GM19438 (cell line): Measurements from ENCODE around the gene FUBP1.
A peak's percentile ranks its signal among the peaks of the same experiment; 100 is the strongest.
"Not testable (repeated sequence)": the region's sequence is repeated elsewhere in the genome, so short reads cannot be mapped to it uniquely, and the experiment has no call there.

Experiments
- ATAC-seq: cut with Tn5 transposase; IDR thresholded peaks from one replicate; pipeline ENCODE4 v1.9.1; 2021; ENCODE audit warnings: low read depth; ENCODE audit not compliant: unreplicated experiment

The FUBP1 gene

GRCh38 chr1:77990629-77991204 is 11.8 kb upstream of the FUBP1 start:
- no peak for ATAC-seq

- ATAC-seq, result no peak
These were observed 10.9 kb upstream of the FUBP1 start for GRCh38 chr1:77989744-77990143.

DNA sequence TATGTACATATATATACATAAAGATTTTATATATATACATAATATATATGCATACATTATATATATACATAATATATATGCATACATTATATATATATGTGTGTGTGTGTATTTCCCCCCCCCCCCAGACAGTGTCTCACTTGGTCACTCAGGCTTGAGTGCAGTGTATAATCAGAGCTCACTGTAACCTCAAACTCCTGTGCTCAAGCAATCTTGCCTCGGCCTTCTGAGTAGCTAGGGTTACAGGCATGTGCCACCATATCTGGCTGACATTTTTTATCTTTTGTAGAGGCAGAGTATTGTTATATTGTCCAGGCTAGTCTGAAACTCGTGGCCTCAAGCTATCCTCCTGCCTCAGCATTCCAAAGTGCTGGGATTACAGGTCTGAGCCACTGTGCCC is 9.0 kb upstream of the FUBP1 start:
- ATAC-seq, result no peak

DNA sequence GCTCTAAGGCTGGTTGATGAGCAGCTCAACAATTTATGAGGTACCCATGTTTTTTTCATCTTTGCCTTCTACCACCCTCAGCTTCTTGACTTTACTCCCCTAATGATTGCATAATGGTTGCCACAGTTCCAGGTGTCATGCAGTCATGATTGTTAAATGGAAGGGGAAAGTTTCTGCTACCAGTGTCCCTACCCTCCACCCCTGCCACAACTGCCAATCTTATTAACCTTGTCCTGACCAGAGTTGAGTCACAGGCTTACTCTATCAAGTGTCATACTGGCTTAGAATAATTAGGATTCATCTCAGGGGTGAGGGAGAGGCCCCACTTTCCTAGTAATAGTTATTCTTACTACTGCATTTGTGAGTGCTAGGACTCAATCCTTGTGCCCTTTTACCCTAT is 7.9 kb upstream of the FUBP1 start:
- ATAC-seq, result no peak

GRCh38 chr1:77984629-77985028 is 5.8 kb upstream of the FUBP1 start:
- ATAC-seq, result no peak

DNA sequence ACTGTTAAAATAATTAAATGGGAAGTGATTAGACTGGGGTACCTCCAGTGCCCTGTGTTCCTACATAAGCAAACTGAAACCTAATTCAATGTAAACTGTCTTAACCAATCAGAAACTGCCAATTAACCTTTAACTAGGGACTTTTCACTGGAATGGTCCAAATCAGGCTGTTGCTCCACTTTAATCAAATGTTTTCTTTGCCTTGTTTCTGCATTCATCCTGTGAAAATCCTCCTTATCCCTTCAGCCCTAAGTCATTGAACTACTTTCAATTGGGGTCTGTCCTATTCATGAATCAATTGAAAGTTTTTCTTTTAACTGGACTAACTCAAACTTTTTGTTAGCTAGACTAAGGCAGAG is 5.1 kb upstream of the FUBP1 start:
- ATAC-seq, result no peak

GRCh38 chr1:77983352-77983996 is 4.6 kb upstream of the FUBP1 start:
- not testable (repeated sequence) for ATAC-seq

DNA sequence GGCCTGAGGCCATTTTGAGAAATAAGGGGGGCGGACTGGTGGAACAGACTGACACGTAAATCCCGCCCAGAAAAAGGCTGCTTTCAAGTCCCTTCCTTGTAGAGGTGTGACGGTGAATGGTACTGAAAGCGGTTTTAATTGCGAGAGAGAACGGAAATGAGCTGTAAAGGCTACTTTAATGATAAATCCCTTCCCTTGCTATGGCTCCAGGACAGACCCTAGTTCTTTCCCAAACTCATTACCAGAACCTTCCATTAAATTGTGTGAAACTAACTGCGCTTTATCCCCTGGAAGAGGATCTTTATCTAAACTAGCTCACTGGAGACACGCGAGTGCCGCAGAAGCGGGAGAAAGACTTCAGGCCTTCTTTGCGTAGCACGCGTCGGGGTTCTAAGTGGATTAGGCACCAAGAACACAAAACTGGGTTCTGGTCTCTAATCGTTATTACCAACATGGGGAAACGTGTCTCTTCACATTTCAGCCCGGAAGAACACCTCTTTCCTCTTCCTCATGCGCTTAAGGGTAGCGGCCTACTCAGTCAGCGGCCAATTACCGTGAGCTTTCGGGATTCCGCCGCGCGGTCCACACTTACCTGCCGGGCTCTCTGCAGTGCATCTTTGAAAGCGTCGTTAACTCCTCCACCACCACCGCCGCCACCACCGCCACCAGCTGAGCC is 441 bp downstream of the FUBP1 start:
- ATAC-seq, result peak; percentile 65

DNA sequence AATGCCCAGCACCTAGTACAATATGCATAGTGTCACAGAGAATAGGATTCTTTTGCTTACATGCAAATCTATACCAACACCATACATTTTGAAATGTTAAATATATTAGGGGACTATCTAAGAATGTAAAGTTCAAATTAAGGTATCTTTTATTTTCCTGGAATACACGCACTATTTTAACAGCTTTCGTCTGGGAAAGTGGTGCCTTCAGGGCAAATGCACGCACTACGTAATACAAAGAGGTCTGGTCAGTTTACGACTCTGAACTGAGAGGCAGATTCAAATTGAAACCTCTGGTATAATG is 931 bp downstream of the FUBP1 start:
- ATAC-seq, result no peak

DNA sequence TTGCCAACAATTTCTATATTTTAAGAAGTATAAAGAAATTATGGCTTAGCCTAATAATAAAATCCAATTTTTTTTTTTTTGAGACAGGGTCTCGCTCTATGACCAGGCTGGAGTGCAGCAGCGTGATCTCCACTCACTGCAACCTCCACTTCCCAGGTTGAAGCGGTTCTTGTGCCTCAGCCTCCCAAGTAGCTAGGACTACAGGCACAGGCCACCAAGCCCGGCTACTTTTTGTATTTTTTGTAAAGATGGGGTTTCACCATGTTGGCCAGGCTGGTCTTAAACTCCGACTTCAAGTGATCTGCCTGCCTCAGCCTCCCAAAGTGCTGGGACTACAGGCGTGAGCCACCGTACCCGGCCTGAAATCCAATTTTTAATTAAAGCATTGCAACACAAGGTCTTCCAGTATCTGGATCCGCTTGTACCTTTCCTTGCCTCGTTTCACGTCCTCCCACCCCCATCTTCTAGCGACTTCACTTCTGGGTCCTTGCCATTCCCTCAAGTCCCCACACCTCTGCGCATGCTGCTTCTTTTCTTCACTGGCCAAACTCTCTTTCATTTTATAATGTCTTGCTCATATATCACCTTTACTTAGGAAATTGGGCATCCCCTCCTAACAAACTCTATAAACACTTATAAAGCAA is 2.3 kb downstream of the FUBP1 start:
- no peak for ATAC-seq

DNA sequence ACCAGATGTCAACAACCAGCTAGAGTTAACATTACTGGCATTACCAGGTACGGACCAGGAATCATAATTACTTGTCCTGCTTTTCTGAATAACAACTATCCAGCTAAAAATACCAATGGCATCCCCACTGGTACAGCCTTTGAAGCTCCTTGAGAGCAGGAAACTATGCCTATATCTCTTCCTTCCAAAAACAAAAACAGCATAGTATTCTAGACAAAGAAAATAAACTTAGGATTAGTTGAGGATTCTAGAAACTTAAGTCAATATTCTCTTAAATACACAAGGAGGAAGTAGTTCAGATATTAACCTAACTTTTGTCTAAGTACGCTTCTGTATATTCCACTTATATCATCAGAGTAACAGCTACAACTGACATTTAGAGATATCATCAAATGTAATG is 3.0 kb downstream of the FUBP1 start:
- ATAC-seq, result no peak

DNA sequence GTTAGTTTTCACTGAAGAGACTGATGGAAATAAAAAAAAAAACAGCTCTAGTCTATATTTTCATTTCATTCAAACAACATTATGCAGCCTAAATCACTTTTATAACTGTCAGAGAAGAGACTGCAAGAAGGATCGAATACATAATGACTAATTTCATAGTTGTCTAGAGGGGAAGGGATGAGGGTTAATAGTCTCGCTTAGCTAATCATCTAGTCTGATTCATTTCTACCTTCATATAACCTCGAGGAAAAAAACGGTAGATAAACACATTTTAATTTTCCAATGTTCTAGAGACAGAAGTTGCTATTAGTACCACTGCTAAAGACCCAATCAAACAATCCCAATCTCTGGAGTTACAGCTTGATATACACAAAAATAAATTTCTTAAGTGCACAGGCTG is 3.5 kb downstream of the FUBP1 start:
- no peak for ATAC-seq

GRCh38 chr1:77972080-77972479 is 6.8 kb downstream of the FUBP1 start:
- ATAC-seq, result no peak

DNA sequence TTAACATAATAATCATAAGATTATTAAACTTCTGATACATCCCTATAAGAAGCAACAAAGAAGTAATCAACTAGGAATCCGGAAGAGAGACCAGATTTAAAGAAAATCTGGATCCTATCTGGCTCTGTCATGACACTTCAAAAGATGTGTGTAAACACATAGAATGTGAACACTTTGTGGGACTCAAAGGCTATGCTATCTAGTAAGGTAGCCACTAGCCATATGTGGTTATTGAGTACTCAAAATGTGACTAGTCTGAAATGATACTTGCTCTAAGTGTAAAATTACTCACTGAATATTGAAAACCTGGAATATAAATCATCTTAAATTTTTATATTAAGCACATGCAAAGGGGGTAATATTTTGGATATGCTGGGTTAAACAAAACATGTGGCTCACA is 8.7 kb downstream of the FUBP1 start:
- no peak for ATAC-seq

- no peak for ATAC-seq
These were observed 12.6 kb downstream of the FUBP1 start for GRCh38 chr1:77966291-77966690.

- ATAC-seq, result no peak
These were observed 17.5 kb downstream of the FUBP1 start for GRCh38 chr1:77961392-77961791.

- no peak for ATAC-seq
These were observed 20.0 kb downstream of the FUBP1 start for GRCh38 chr1:77958850-77959249.

GRCh38 chr1:77958391-77958790 is 20.5 kb downstream of the FUBP1 start:
- no peak for ATAC-seq

GRCh38 chr1:77956464-77956863 is 22.4 kb downstream of the FUBP1 start:
- ATAC-seq, result no peak

DNA sequence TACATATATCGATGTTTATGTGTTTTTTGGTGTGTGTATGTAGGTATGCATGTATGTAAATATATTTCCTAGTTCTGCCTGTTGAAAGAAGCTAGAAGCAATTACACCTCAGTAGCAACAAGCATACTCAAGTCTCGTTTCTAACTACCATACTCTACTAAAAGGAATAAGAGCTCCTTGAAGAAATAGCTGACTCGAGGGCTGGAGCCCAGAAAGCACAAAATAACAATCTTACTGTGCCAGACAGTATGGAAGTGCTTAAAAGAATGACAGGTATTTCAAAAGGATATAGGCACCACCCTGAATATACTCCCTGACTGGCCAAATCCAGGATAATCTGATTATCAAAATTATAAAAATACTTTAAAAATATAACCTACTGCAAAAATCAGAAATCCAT is 23.2 kb downstream of the FUBP1 start:
- no peak for ATAC-seq

GRCh38 chr1:77954521-77954920 is 24.4 kb downstream of the FUBP1 start:
- ATAC-seq, result no peak

DNA sequence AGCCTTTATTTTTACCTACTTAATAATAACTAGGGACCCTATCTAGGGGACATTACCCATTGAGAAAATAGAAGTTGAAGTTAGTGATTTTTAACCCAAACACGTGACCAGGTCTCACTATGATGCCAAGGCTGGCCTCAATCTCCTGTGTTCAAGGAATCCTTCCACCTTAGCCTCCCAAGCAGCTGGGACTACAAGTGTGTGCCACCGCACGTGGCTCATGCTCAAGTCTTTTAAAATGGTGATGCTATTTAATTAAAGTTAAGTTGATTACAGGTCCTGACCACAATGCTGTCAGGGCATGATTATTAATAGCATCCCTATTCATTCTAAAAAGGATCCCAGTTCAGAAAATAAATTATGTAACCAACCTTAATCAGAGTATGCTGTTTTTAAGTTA is 25.0 kb downstream of the FUBP1 start:
- ATAC-seq, result no peak
